ENCODE measurements around the gene DCST1.

The DCST1 gene

GRCh38 chr1:154996966-154997701 is 36.5 kb upstream of the DCST1 start:
- no peaks in the 10 kb centered on the region for H3K9me3 Mint-ChIP-seq
- peaks cover 4% of the 10 kb centered on the region for H3K27me3 Mint-ChIP-seq
- CTCF ChIA-PET = interaction anchor here (0.9 to 8.8 kb wide), 11 partner anchors 12 to 47 kb away, joined by 3 to 72 read pairs (median 6); partner anchors contain the start of genes CKS1B, FLAD1, PBXIP1 and PYGO2
- peak overlapping the region; percentile 21 for H3K4me3 Mint-ChIP-seq
- DNase-seq = no peak
- no peaks in the 10 kb centered on the region for H3K36me3 Mint-ChIP-seq
- no peak overlapping the region for H3K27ac Mint-ChIP-seq
- peaks cover 38% of the 10 kb centered on the region for H3K4me1 Mint-ChIP-seq

GRCh38 chr1:154998201-154998780 is 35.3 kb upstream of the DCST1 start:
- Mint-ChIP-seq H3K4me1 (peaks cover 38% of the 10 kb centered on the region), H3K4me3 (no peak overlapping the region), H3K9me3 (no peaks in the 10 kb centered on the region)

GRCh38 chr1:154998818-154999570 is 34.6 kb upstream of the DCST1 start:
- no peaks in the 10 kb centered on the region for H3K9me3 Mint-ChIP-seq
- H3K36me3 Mint-ChIP-seq = peaks cover 4% of the 10 kb centered on the region
- H3K27me3 Mint-ChIP-seq = peaks cover 4% of the 10 kb centered on the region
- peaks cover 42% of the 10 kb centered on the region for H3K4me1 Mint-ChIP-seq
- CTCF ChIA-PET = interaction anchor here (1.0 to 8.8 kb wide), 18 partner anchors 9 to 87 kb away, joined by 3 to 72 read pairs (median 6); partner anchors contain the start of genes CKS1B, FLAD1, PBXIP1 and PMVK
- DNase-seq = peak; percentile 76
- H3K4me3 Mint-ChIP-seq = peak overlapping the region; percentile 73
- peak overlapping the region; percentile 85 for H3K27ac Mint-ChIP-seq

More at GRCh38 chr1:154998201-154998780, 35.3 kb upstream of the DCST1 start:
- Mint-ChIP-seq H3K27me3 (peaks cover 4% of the 10 kb centered on the region), H3K27ac (peak overlapping the region; percentile 62), H3K36me3 (peaks cover under 1% of the 10 kb centered on the region)
- CTCF ChIA-PET = interaction anchor here (1.0 to 8.8 kb wide), 18 partner anchors 10 to 87 kb away, joined by 3 to 72 read pairs (median 6); partner anchors contain the start of genes CKS1B, FLAD1, PBXIP1 and PMVK
- no peak for DNase-seq

GRCh38 chr1:154999571-155000410 is 33.8 kb upstream of the DCST1 start:
- H3K36me3 Mint-ChIP-seq = peaks cover 6% of the 10 kb centered on the region
- peaks cover 48% of the 10 kb centered on the region for H3K4me1 Mint-ChIP-seq
- peaks cover 4% of the 10 kb centered on the region for H3K27me3 Mint-ChIP-seq
- H3K4me3 Mint-ChIP-seq = peak overlapping the region; percentile 92
- CTCF ChIA-PET = interaction anchor here (1.0 to 8.8 kb wide), 18 partner anchors 8 to 440 kb away, joined by 3 to 72 read pairs (median 6); partner anchors contain the start of genes FLAD1, PBXIP1, PMVK and PYGO2
- peak; percentile 54 for DNase-seq
- no peaks in the 10 kb centered on the region for H3K9me3 Mint-ChIP-seq
- peak overlapping the region; percentile 90 for H3K27ac Mint-ChIP-seq

GRCh38 chr1:155000411-155000725 is 33.3 kb upstream of the DCST1 start:
- H3K36me3 Mint-ChIP-seq = peaks cover 6% of the 10 kb centered on the region
- peak overlapping the region; percentile 95 for H3K27ac Mint-ChIP-seq
- DNase-seq = peak; percentile 51
- CTCF ChIA-PET = interaction anchor here (1.0 to 8.8 kb wide), 10 partner anchors 11 to 441 kb away, joined by 3 to 72 read pairs (median 12); partner anchors contain the start of genes FLAD1, PBXIP1 and PYGO2
- peaks cover 4% of the 10 kb centered on the region for H3K27me3 Mint-ChIP-seq
- no peaks in the 10 kb centered on the region for H3K9me3 Mint-ChIP-seq
- H3K4me1 Mint-ChIP-seq = peaks cover 51% of the 10 kb centered on the region
- H3K4me3 Mint-ChIP-seq = peak overlapping the region; percentile 92

GRCh38 chr1:155000726-155001424 is 32.7 kb upstream of the DCST1 start:
- H3K27ac Mint-ChIP-seq = peak overlapping the region; percentile 95
- H3K4me1 Mint-ChIP-seq = peaks cover 56% of the 10 kb centered on the region
- CTCF ChIA-PET = interaction anchor here (1.0 to 8.8 kb wide), 12 partner anchors 11 to 441 kb away, joined by 3 to 72 read pairs (median 12); partner anchors contain the start of genes FLAD1, PBXIP1 and PYGO2
- peak overlapping the region; percentile 92 for H3K4me3 Mint-ChIP-seq
- peaks cover 6% of the 10 kb centered on the region for H3K36me3 Mint-ChIP-seq
- H3K27me3 Mint-ChIP-seq = peaks cover 4% of the 10 kb centered on the region
- DNase-seq = peak; percentile 90
- no peaks in the 10 kb centered on the region for H3K9me3 Mint-ChIP-seq

GRCh38 chr1:155001425-155001674 is 32.3 kb upstream of the DCST1 start:
- H3K27ac Mint-ChIP-seq = peak overlapping the region; percentile 95
- DNase-seq = no peak
- peaks cover 57% of the 10 kb centered on the region for H3K4me1 Mint-ChIP-seq
- no peaks in the 10 kb centered on the region for H3K9me3 Mint-ChIP-seq
- CTCF ChIA-PET = interaction anchor here (1.0 to 4.7 kb wide), 5 partner anchors 11 to 46 kb away, joined by 3 to 17 read pairs (median 15); partner anchors contain the start of gene PBXIP1
- peaks cover 6% of the 10 kb centered on the region for H3K36me3 Mint-ChIP-seq
- H3K4me3 Mint-ChIP-seq = peak overlapping the region; percentile 92
- peaks cover 4% of the 10 kb centered on the region for H3K27me3 Mint-ChIP-seq

GRCh38 chr1:155001675-155002463 is 31.8 kb upstream of the DCST1 start:
- Mint-ChIP-seq H3K27ac (peak overlapping the region; percentile 95), H3K4me1 (peaks cover 61% of the 10 kb centered on the region), H3K27me3 (peaks cover 4% of the 10 kb centered on the region), H3K4me3 (peak overlapping the region; percentile 92), H3K9me3 (no peaks in the 10 kb centered on the region), H3K36me3 (peaks cover 6% of the 10 kb centered on the region)
- peak; percentile 100 for DNase-seq
- CTCF ChIA-PET = interaction anchor here (1.0 to 4.7 kb wide), 5 partner anchors 11 to 47 kb away, joined by 3 to 17 read pairs (median 15); partner anchors contain the start of gene PBXIP1

- H3K9me3 Mint-ChIP-seq = no peaks in the 10 kb centered on the region
- CTCF ChIA-PET = interaction anchor here (1.5 to 4.3 kb wide), 3 partner anchors 11 to 14 kb away, joined by 4 to 17 read pairs (median 7); no protein-coding TSS in a partner anchor
- H3K27ac Mint-ChIP-seq = peak within 1 kb of the TSS; percentile 93
- H3K36me3 Mint-ChIP-seq = peaks cover 6% of the 10 kb centered on the region
- DNase-seq = peak; percentile 49
- H3K27me3 Mint-ChIP-seq = peaks cover 4% of the 10 kb centered on the region
- peaks cover 63% of the 10 kb centered on the region for H3K4me1 Mint-ChIP-seq
- H3K4me3 Mint-ChIP-seq = peak within 1 kb of the TSS; percentile 98
These were observed 31.0 kb upstream of the DCST1 start, which contains the start of gene ZBTB7B for GRCh38 chr1:155002464-155003226. Gene ZBTB7B (plus strand): TSS chr1:155002802. CDS start chr1:155014661, 11,859 bp downstream.

GRCh38 chr1:155003227-155003765 is 30.3 kb upstream of the DCST1 start:
- DNase-seq = peak; percentile 41
- Mint-ChIP-seq H3K36me3 (peaks cover 6% of the 10 kb centered on the region), H3K27ac (peak overlapping the region; percentile 93), H3K4me3 (peak overlapping the region; percentile 98), H3K27me3 (peaks cover 4% of the 10 kb centered on the region), H3K4me1 (peaks cover 63% of the 10 kb centered on the region), H3K9me3 (no peaks in the 10 kb centered on the region)
- CTCF ChIA-PET = interaction anchor here (1.9 to 4.3 kb wide), 2 partner anchors 10 to 14 kb away, joined by 7 to 17 read pairs; no protein-coding TSS in a partner anchor

GRCh38 chr1:155003766-155004351 is 29.8 kb upstream of the DCST1 start:
- DNase-seq = peak; percentile 53
- CTCF ChIA-PET = interaction anchor here (1.0 to 4.3 kb wide), 3 partner anchors 9 to 81 kb away, joined by 4 to 17 read pairs (median 7); no protein-coding TSS in a partner anchor
- peak overlapping the region; percentile 93 for H3K27ac Mint-ChIP-seq
- H3K27me3 Mint-ChIP-seq = peaks cover 4% of the 10 kb centered on the region
- H3K36me3 Mint-ChIP-seq = peaks cover 7% of the 10 kb centered on the region
- peaks cover 62% of the 10 kb centered on the region for H3K4me1 Mint-ChIP-seq
- H3K9me3 Mint-ChIP-seq = no peaks in the 10 kb centered on the region
- H3K4me3 Mint-ChIP-seq = peak overlapping the region; percentile 98

All from activated naive CD4-positive, alpha-beta T cell treated with anti-CD3 and anti-CD28 coated beads, Interleukin-2, amount 10 ng/mL, durations not matched to agents 7 days and 5 days (primary cell).